ENCODE results near the gene NELFB. TPM values are rescaled to one million over a fixed set of nuclear protein-coding genes. Genes with fewer than 3 reads are reported as not detected.
A peak's percentile ranks its signal among the peaks of the same experiment; 100 is the strongest.

The NELFB gene
- total and polyA plus RNA-seq, 9 of the 15 experiments (the other 6 are each of a cell fraction or from before 2014, with no cell fraction given): 0.24 to 84.0 (median 29.7) TPM

DNA sequence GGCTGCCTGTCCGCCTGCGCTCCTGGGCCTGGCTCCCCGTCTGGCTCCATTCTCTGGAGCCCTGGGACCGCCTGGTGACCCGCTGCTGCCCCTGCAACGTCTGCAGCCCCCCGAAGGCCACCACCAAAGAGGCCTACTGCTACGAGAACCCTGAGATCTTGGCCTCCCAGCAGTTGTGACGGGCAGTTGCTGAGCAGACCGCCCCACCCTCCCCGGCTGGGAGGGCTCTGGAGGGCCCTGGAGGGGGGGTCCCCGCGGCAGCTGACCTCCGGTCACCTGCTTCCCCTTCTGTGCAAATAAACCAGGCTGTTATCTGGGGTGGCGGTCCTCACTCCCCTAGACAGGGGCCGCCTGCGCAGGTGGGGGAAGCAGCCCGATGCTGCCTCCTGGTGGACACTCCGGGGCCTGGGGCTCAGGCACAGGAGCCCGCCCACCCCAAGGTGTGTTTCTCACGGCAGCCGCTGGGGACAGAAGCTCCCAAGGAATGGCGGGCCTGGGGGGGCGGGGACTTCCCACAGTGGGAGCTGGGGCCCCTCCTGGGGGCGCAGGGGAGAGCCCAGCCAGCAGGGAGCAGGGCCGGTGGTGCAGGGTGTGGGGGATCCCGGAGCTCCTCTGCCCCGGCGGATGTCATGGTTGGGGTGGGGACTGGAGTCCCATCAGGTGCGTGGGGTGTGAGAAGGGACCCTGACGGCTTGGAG lies 18.7 kb upstream of the NELFB start (continued):
- no peak for TF ChIP-seq CEBPB (tag; IDR thresholded peaks at IDR 0.05)
- no peak for TF ChIP-seq HNRNPH1 (optimal IDR thresholded peaks at IDR 0.05; ENCODE audit: low read depth, low read length)
- TF ChIP-seq SRSF1 (IDR thresholded peaks at IDR 0.05; ENCODE audit: low read depth, low read length): no peak
- no peak for TF ChIP-seq BRCA1 (IDR thresholded peaks at IDR 0.05)
- TF ChIP-seq BRCA1 (CRISPR knock-in tag; IDR thresholded peaks at IDR 0.05): no peak
- no peak for TF ChIP-seq RBM14 (IDR thresholded peaks at IDR 0.05; ENCODE audit: borderline replicate concordance, insufficient read depth, low read depth, low read length)
- no peak for TF ChIP-seq ILK (tag; IDR thresholded peaks at IDR 0.05; ENCODE audit: borderline replicate concordance, low read depth)
- 0 out of 2 replicates have a peak, but pooled peaks have one; percentile 30 for TF ChIP-seq ZNF12 (CRISPR knock-in tag; IDR thresholded peaks at IDR 0.05)
- TF ChIP-seq, protein P1, sequence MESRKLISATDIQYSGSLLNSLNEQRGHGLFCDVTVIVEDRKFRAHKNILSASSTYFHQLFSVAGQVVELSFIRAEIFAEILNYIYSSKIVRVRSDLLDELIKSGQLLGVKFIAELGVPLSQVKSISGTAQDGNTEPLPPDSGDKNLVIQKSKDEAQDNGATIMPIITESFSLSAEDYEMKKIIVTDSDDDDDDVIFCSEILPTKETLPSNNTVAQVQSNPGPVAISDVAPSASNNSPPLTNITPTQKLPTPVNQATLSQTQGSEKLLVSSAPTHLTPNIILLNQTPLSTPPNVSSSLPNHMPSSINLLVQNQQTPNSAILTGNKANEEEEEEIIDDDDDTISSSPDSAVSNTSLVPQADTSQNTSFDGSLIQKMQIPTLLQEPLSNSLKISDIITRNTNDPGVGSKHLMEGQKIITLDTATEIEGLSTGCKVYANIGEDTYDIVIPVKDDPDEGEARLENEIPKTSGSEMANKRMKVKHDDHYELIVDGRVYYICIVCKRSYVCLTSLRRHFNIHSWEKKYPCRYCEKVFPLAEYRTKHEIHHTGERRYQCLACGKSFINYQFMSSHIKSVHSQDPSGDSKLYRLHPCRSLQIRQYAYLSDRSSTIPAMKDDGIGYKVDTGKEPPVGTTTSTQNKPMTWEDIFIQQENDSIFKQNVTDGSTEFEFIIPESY (CRISPR knock-in tag; IDR thresholded peaks at IDR 0.05): peak; percentile 85
- TF ChIP-seq CBX1 (IDR thresholded peaks at IDR 0.05; ENCODE audit: low read depth): peak; percentile 39; the same call in 1 of the 2 replicates
- TF ChIP-seq MBD2 (IDR thresholded peaks at IDR 0.05; ENCODE audit: borderline replicate concordance, low read depth): no peak
- TF ChIP-seq, protein P2, sequence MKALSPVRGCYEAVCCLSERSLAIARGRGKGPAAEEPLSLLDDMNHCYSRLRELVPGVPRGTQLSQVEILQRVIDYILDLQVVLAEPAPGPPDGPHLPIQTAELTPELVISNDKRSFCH (CRISPR knock-in tag; IDR thresholded peaks at IDR 0.05): no peak
- TF ChIP-seq, protein P2 (tag; IDR thresholded peaks at IDR 0.05): peak; percentile 84
- peak; percentile 91 for TF ChIP-seq KLF13 (tag; IDR thresholded peaks at IDR 0.05; ENCODE audit: borderline replicate concordance, low read depth)
- TF ChIP-seq MEIS2 (IDR thresholded peaks at IDR 0.05; ENCODE audit: partially characterized antibody): peak; percentile 59
- TF ChIP-seq, protein P3, sequence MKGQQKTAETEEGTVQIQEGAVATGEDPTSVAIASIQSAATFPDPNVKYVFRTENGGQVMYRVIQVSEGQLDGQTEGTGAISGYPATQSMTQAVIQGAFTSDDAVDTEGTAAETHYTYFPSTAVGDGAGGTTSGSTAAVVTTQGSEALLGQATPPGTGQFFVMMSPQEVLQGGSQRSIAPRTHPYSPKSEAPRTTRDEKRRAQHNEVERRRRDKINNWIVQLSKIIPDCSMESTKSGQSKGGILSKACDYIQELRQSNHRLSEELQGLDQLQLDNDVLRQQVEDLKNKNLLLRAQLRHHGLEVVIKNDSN (CRISPR knock-in tag; IDR thresholded peaks at IDR 0.05): peak; percentile 70; the same call in 1 of the 2 replicates
- peak; percentile 68 for TF ChIP-seq TEAD4 (IDR thresholded peaks at IDR 0.05; ENCODE audit: low read length)
- TF ChIP-seq TEAD4 (CRISPR knock-in tag; IDR thresholded peaks at IDR 0.05; ENCODE audit: borderline replicate concordance): no peak
- TF ChIP-seq ZNF324 (CRISPR knock-in tag; IDR thresholded peaks at IDR 0.05): no peak
- TF ChIP-seq, protein P4, sequence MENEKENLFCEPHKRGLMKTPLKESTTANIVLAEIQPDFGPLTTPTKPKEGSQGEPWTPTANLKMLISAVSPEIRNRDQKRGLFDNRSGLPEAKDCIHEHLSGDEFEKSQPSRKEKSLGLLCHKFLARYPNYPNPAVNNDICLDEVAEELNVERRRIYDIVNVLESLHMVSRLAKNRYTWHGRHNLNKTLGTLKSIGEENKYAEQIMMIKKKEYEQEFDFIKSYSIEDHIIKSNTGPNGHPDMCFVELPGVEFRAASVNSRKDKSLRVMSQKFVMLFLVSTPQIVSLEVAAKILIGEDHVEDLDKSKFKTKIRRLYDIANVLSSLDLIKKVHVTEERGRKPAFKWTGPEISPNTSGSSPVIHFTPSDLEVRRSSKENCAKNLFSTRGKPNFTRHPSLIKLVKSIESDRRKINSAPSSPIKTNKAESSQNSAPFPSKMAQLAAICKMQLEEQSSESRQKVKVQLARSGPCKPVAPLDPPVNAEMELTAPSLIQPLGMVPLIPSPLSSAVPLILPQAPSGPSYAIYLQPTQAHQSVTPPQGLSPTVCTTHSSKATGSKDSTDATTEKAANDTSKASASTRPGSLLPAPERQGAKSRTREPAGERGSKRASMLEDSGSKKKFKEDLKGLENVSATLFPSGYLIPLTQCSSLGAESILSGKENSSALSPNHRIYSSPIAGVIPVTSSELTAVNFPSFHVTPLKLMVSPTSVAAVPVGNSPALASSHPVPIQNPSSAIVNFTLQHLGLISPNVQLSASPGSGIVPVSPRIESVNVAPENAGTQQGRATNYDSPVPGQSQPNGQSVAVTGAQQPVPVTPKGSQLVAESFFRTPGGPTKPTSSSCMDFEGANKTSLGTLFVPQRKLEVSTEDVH (IDR thresholded peaks at IDR 0.05; ENCODE audit: low read depth, partially characterized antibody): no peak
- TF ChIP-seq ZNF766 (CRISPR knock-in tag; conservative IDR thresholded peaks at IDR 0.05): no peak
- TF ChIP-seq CBX8 (IDR thresholded peaks at IDR 0.05; ENCODE audit: borderline replicate concordance, extremely low read depth, low read depth, low read length, poor library complexity, severe bottlenecking): no peak
